H9 (cell line): ENCODE measurements around the gene TMEM131. TPM values are rescaled to one million over a fixed set of nuclear protein-coding genes. Genes with fewer than 3 reads are reported as not detected.

Source experiments
- DNase-seq: peaks from one replicate; pipeline ENCODE4 v3.0.0-alpha.2; 2017
- H2AFZ ChIP-seq: one replicate; pipeline ENCODE4 v1.6.1; 2013; ENCODE audit warnings: mild to moderate bottlenecking, low read length, control low read depth, moderate library complexity
- H2AK5ac ChIP-seq: 2 replicates; pipeline ENCODE4 v1.6.1; 2013; ENCODE audit warnings: low read length, control low read depth, mixed read lengths; ENCODE audit not compliant: insufficient read length
- H2BK120ac ChIP-seq: one replicate; pipeline ENCODE4 v1.6.1; 2013; ENCODE audit warnings: low read depth, mild to moderate bottlenecking, low read length, control low read depth, inconsistent platforms; ENCODE audit not compliant: poor library complexity, severe bottlenecking
- H2BK12ac ChIP-seq: 2 replicates; pipeline ENCODE4 v1.6.1; 2013; ENCODE audit warnings: low read length, control low read depth, mixed read lengths, low read depth; ENCODE audit not compliant: insufficient read length
- H2BK15ac ChIP-seq: 2 replicates; pipeline ENCODE4 v1.6.1; 2013; ENCODE audit warnings: low read depth, low read length, control low read depth
- H2BK20ac ChIP-seq: one replicate; pipeline ENCODE4 v1.6.1; 2013; ENCODE audit warnings: low read depth, mild to moderate bottlenecking, low read length, control low read depth, inconsistent platforms; ENCODE audit not compliant: poor library complexity, severe bottlenecking
- H2BK5ac ChIP-seq: 2 replicates; pipeline ENCODE4 v1.6.1; 2013; ENCODE audit warnings: low read length, control low read depth, mixed read lengths; ENCODE audit not compliant: insufficient read length
- H3K14ac ChIP-seq: 2 replicates; pipeline ENCODE4 v1.6.1; 2013; ENCODE audit warnings: low read length, control low read depth; ENCODE audit not compliant: insufficient read depth
- H3K18ac ChIP-seq: 2 replicates; pipeline ENCODE4 v1.6.1; 2013; ENCODE audit warnings: low read depth, mild to moderate bottlenecking, mixed read lengths, low read length, control low read depth; ENCODE audit not compliant: insufficient read length
- H3K23ac ChIP-seq: 2 replicates; pipeline ENCODE4 v1.6.1; 2013; ENCODE audit warnings: low read length, control low read depth, mixed read lengths, low read depth; ENCODE audit not compliant: insufficient read length
- H3K23me2 ChIP-seq: 2 replicates; pipeline ENCODE4 v1.6.1; 2013; ENCODE audit warnings: low read depth, mild to moderate bottlenecking, mixed read lengths, low read length, control low read depth; ENCODE audit not compliant: insufficient read length, poor library complexity, severe bottlenecking
- H3K27ac ChIP-seq: 2 replicates; pipeline ENCODE4 v1.5.1; 2013; ENCODE audit warnings: low read length, control low read depth, mixed read lengths, low read depth; ENCODE audit not compliant: insufficient read length
- H3K27me3 ChIP-seq: 2 replicates; pipeline ENCODE4 v1.6.1; 2013; ENCODE audit warnings: low read length, control low read depth, inconsistent platforms; ENCODE audit not compliant: insufficient read depth
- H3K4ac ChIP-seq: 2 replicates; pipeline ENCODE4 v1.6.1; 2013; ENCODE audit warnings: low read depth, mild to moderate bottlenecking, control low read depth, inconsistent platforms, low read length, moderate library complexity
- H3K4me1 ChIP-seq: 2 replicates; pipeline ENCODE4 v1.6.1; 2013; ENCODE audit warnings: low read length, control low read depth, inconsistent platforms; ENCODE audit not compliant: insufficient read depth
- H3K4me2 ChIP-seq: 2 replicates; pipeline ENCODE4 v1.6.1; 2013; ENCODE audit warnings: low read length, control low read depth, mixed read lengths; ENCODE audit not compliant: insufficient read length, insufficient read depth
- H3K56ac ChIP-seq: 2 replicates; pipeline ENCODE4 v1.6.1; 2013; ENCODE audit warnings: low read depth, mild to moderate bottlenecking, mixed read lengths, low read length, control low read depth; ENCODE audit not compliant: insufficient read length
- H3K79me1 ChIP-seq: 2 replicates; pipeline ENCODE4 v1.6.1; 2013; ENCODE audit warnings: low read depth, mild to moderate bottlenecking, moderate library complexity, low read length, control low read depth, inconsistent platforms; ENCODE audit not compliant: insufficient read depth, poor library complexity, severe bottlenecking
- H3K79me2 ChIP-seq: 2 replicates; pipeline ENCODE4 v1.6.1; 2013; ENCODE audit warnings: low read length, control low read depth, inconsistent platforms; ENCODE audit not compliant: insufficient read depth
- H3K9ac ChIP-seq: 2 replicates; pipeline ENCODE4 v1.6.1; 2013; ENCODE audit warnings: low read length, control low read depth, mixed read lengths; ENCODE audit not compliant: insufficient read length; ENCODE audit errors: extremely low read depth
- H3K9me3 ChIP-seq: one replicate; pipeline ENCODE4 v1.6.1; 2013; ENCODE audit warnings: low read depth, low read length, inconsistent platforms; ENCODE audit not compliant: control insufficient read depth
- H3T11ph ChIP-seq: one replicate; pipeline ENCODE4 v1.6.1; 2013; ENCODE audit warnings: mild to moderate bottlenecking, low read length, control low read depth, inconsistent platforms
- H4K20me1 ChIP-seq: one replicate; pipeline ENCODE4 v1.6.1; 2013; ENCODE audit not compliant: control insufficient read depth, insufficient read length, insufficient read depth
- H4K5ac ChIP-seq: 2 replicates; pipeline ENCODE4 v1.6.1; 2013; ENCODE audit warnings: low read depth, mild to moderate bottlenecking, mixed read lengths, low read length, control low read depth; ENCODE audit not compliant: insufficient read length
- H4K8ac ChIP-seq: replicated peaks from 2 replicates; pipeline ENCODE4 v1.6.1; 2013; ENCODE audit warnings: low read length, control low read depth, mixed read lengths, low read depth; ENCODE audit not compliant: insufficient read length
- H4K91ac ChIP-seq: 2 replicates; pipeline ENCODE4 v1.6.1; 2013; ENCODE audit warnings: low read depth, mild to moderate bottlenecking, moderate library complexity, mixed read lengths, low read length, control low read depth; ENCODE audit not compliant: insufficient read length
- H3K27ac Mint-ChIP-seq, 3 experiments: 2 replicates in 2 of 3; 3 replicates in 1 of 3; pipeline ENCODE4 v1.8.0; 2020 to 2021; ENCODE audit warnings: mixed read lengths in 3 of 3, mild to moderate bottlenecking in 1 of 3, moderate library complexity in 1 of 3
- H3K27me3 Mint-ChIP-seq: 2 replicates; pipeline ENCODE4 v1.8.0; 2021; ENCODE audit warnings: low read depth, mild to moderate bottlenecking, moderate library complexity, mixed read lengths
- H3K36me3 Mint-ChIP-seq, 3 experiments: 2 replicates in 2 of 3; 3 replicates in 1 of 3; pipeline ENCODE4 v1.8.0; 2020 to 2021; ENCODE audit warnings: low read depth in 3 of 3, mixed read lengths in 3 of 3; ENCODE audit not compliant: insufficient read depth in 1 of 3
- H3K4me1 Mint-ChIP-seq, 2 experiments: 2 replicates each; pipeline ENCODE4 v1.8.0; 2020; ENCODE audit warnings: mixed read lengths in 2 of 2
- H3K4me3 Mint-ChIP-seq, 2 experiments: 2 replicates in 1 of 2; 3 replicates in 1 of 2; pipeline ENCODE4 v1.8.0; 2020 to 2021; ENCODE audit warnings: mild to moderate bottlenecking in 2 of 2, mixed read lengths in 2 of 2, moderate library complexity in 1 of 2
- H3K9me3 Mint-ChIP-seq, 2 experiments: 2 replicates in 1 of 2; 3 replicates in 1 of 2; pipeline ENCODE4 v1.8.0; 2020; ENCODE audit warnings: mild to moderate bottlenecking in 2 of 2, mixed read lengths in 2 of 2, moderate library complexity in 1 of 2
- CTCF ChIP-seq: fragments of 200-600 bp; sonication (generic); conservative IDR thresholded peaks from 3 replicates; pipeline ENCODE4 v1.8.0; 2021; ENCODE audit warnings: antibody characterized with exemption, mild to moderate bottlenecking
- WGBS: extraction: QIAGEN DNeasy Blood & Tissue Kit; methylation state at CpG from one replicate; pipeline ENCODE4 v1.1.7; 2013; ENCODE audit warnings: missing lambda C conversion rate, low lambda C conversion rate, mixed read lengths; ENCODE audit not compliant: insufficient read length; ENCODE audit errors: extremely low coverage; 5-methylcytosine and 5-hydroxymethylcytosine counted together
- total RNA-seq: library from RNA; stranded (reverse); gene quantifications from 2 replicates; pipeline ENCODE4 v1.2.1, GENCODE V29; 2021

Gene TMEM131
- total RNA-seq, 1 experiment from 2014 or later = 20.9 TPM

DNA sequence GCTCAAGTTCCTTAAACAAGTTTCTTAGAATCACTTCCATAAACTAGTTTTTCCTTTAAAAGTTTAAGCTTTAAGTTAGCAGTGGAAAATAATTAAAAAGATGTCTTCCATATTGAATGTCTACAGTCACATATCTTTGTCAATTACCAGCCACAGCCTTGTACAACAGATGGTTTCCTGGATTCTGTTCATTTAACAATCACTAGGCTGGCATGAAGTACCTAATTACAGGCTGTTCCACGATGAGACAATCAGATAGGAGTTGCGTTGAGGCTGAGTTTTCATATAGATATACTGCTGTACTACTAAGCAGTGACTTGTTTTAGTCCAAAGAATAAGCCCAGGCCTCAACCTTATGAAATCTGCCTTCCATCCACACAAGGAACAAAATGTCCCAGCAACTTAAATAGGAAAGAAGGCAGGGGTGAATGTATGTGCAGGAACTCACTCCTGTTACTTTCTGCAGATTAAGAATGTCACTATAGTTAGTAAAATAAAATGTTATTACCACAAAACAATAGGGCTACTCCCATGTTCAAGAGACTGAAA lies 151.4 kb downstream of the TMEM131 start:
- H4K20me1 ChIP-seq = no peaks in the 10 kb centered on the region
- H3T11ph ChIP-seq = no peak overlapping the region
- H3K23ac ChIP-seq = no peak overlapping the region
- no peak overlapping the region for H3K4ac ChIP-seq
- no peak overlapping the region for H2AK5ac ChIP-seq
- H3K14ac ChIP-seq = no peak overlapping the region
- Mint-ChIP-seq H3K36me3 (peaks cover 0 to 5% (median 2%) of the 10 kb centered on the region in 3 experiments; a peak in 3 of 7 replicates), H3K4me1 (peaks cover 10 to 11% of the 10 kb centered on the region in 2 experiments), H3K27ac (no peak overlapping the region), H3K27me3 (no peaks in the 10 kb centered on the region), H3K9me3 (no peaks in the 10 kb centered on the region), H3K4me3 (no peak overlapping the region)
- no peaks in the 10 kb centered on the region for H3K27me3 ChIP-seq
- H3K56ac ChIP-seq = no peak overlapping the region
- no peak overlapping the region for H4K5ac ChIP-seq
- H2BK15ac ChIP-seq = no peak overlapping the region
- H3K9me3 ChIP-seq = no peaks in the 10 kb centered on the region
- H3K79me2 ChIP-seq = no peaks in the 10 kb centered on the region
- no peak overlapping the region for H3K27ac ChIP-seq
- no CpG with 5 or more reads among the region's 2 CpGs for WGBS
- no peak overlapping the region for H4K8ac ChIP-seq
- H3K79me1 ChIP-seq = no peaks in the 10 kb centered on the region
- no peaks in the 10 kb centered on the region for H3K4me1 ChIP-seq
- no peak overlapping the region for H2BK120ac ChIP-seq
- no peak for TF ChIP-seq CTCF
- no peak overlapping the region for H3K9ac ChIP-seq
- no peak overlapping the region for H3K4me2 ChIP-seq
- no peak overlapping the region for H2AFZ ChIP-seq
- H2BK20ac ChIP-seq = no peak overlapping the region
- H2BK5ac ChIP-seq = no peak overlapping the region
- no peak overlapping the region for H2BK12ac ChIP-seq
- no peaks in the 10 kb centered on the region for H3K23me2 ChIP-seq
- no peak overlapping the region for H3K18ac ChIP-seq
- DNase-seq = no peak
- no peak overlapping the region for H4K91ac ChIP-seq
